Measurements from ENCODE around the gene MLLT10.
"Not testable (repeated sequence)": the region's sequence is repeated elsewhere in the genome, so short reads cannot be mapped to it uniquely, and the experiment has no call there.

Gene MLLT10

DNA sequence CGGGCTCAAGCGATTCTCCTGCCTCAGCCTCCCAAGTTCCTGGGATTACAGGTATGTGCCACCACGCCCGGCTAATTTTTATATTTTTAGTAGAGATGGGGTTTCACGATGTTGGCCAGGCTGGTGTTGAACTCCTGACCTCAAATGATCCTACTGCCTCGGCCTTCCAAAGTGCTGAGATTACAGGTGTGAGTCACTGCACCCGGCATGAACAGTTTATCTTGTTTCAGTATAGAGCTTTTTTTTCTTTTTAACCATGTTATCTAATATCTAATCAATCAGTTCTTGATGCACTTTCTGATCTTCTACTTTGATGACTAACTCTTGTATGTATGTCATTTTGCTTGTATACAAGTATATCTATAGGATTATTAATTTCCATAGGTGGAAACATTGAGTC lies 54.1 kb downstream of the MLLT10 start:
- not testable (repeated sequence) for DNase-seq

DNA sequence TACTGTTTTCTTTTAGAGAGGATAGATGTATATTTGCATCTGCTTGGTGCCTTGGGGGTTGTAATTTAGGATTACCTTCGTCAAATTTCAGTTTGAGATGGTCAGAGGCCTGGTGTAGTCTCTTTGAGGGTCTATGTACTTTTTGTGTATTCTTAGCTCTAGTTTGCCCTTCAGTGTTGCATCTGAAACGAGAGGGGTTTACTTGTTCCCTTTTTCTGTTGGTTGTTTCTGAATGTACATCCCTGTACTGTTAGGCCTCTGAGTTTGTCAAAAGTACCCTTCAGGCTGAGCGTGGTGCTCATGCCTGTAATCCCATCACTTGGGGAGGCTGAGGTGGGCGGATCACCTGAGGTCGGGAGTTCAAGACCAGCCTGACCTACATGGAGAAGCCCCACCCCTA lies 60.0 kb downstream of the MLLT10 start:
- no peak for DNase-seq

DNA sequence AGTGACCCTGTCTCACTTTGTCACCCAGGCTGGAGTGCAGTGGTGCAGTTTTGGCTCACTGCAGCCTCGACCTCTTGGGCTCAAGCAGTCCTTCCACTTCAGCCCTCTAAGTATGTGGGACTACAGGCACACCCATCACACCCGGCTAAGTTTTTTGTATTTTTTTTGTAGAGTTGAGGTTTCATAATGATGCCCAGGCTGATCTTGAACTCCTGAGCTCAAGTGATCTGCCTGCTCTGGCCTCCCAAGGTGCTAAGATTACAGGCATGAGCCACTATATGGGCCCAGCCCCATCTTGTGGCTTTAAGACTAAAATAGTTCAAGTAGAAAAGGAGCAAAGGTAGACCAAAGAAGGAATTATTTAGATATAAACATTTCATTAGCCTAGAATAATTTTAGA lies 65.5 kb downstream of the MLLT10 start:
- no peak for DNase-seq

DNA sequence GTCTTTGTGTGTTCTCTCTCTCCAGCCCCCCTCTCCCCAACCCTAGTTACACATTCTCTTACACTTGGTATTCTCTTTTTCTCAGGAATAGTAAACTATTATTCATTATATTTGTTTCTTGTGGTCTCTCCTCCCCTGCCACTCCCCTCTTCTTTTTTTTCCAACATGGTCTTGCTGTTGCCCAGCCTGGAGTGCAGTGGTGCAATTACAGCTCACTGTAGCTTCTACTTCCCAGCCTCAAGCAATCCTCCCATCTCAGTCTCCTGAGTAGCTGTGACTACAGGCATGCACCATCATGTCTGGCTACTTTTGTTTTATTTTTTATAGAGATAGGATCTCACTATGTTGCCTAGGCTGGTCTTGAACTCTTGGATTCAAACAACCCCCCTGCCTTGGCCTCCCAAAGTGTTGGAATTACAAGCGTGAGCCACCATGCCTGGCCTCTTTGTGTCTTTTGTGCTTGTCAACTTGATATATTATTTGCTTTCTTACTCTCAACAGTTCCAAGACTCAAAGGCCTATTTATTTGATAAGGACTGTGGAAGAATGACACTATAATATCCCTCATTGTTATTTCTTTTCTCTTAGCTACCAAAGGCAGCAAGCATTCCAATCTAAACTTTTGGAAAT lies 66.9 kb downstream of the MLLT10 start:
- no peak for DNase-seq

DNA sequence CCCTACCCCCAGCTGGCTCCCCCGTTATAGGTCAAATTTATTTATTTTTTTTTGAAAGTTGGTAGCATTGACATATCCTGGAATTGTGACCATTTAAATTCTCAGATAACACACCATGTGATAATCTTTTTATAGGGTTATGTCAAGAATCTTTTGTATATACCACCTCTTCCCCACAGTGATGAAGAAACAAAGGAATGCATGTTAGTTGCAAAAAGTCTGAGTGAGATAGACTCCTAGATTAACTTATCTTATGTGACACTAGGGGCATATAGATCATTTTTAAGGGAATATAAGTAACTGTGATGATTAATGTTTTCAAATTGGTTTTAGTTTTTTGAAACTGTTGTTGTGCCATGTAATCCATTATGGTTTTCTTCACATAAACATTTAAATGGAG lies 68.3 kb downstream of the MLLT10 start:
- no peak for DNase-seq

DNA sequence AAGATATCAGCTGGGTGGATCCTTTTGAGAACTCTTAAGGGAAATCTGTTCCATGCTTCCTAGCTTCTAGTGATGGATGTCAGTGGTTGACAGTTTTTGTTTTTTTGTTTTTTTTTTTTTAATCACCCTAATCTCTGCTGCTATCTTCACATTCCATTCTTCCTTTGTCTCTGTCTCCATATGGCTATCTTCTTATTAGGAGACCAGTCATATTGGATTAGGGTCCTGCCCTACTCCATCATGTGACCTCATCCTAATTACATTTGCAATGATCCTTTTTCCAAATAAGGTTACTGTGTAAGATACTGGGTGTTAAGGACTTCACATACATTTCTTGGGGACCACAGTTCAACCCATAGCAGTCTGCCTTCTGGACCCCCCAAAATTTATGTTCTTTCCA lies 69.7 kb downstream of the MLLT10 start:
- no peak for DNase-seq

DNA sequence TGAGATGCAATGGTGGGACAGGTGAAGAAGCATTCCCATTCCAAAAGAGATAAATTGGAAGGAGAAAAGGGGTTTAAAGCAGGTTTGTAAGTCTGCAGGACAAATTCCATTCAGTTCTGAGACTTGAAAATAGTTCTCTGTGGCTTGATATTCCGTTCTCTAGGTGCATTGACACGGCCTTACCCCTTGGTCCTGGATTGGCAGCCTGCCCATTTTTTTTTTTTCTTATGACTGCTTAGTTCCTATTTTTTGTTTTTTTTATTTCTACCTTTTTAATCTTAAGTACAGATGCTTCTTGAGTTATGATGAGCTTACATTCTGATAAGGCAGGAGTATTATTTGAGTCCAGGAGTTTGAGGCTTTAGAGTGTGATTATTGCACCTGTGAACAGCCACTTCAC lies 70.6 kb downstream of the MLLT10 start:
- DNase-seq = no peak

DNA sequence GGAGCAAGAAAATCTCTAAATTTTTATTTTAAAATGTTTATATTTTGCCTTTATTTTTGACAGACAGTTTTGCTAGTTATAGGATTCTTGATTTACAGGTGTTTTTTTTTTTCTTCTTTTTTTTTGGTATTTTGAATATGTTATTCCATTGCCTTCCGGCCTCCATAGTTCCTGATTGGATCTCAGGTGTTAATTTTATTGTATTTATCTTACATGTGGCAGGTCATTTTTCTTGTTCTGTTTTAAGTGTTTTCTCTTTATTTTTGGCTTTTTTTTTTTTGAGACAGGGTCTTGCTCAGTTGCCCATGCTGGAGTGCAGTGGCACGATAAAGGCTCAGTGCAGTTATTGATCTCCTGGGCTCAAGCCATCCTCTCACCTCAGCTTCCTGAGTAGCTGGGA lies 73.9 kb downstream of the MLLT10 start:
- DNase-seq = no peak

DNA sequence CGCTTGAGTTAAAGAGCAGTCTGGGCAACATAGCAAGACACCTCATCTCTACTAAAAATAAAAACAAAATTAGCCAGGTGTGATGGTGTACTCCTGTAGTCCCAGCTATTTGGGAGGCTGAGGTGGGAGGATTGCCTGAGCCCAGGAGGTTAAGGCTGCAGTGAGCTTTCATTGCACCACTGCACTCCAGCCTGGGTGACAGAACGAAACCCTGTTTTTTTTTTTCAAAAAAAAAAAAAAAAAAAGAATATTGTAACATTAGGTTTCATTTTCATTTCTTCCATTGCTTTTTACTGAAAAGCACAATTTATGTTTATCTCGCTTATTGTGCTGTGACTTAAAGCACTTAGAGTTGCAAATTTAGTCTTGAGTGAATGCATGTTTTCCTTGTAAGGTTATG lies 80.0 kb downstream of the MLLT10 start:
- DNase-seq = no peak

DNA sequence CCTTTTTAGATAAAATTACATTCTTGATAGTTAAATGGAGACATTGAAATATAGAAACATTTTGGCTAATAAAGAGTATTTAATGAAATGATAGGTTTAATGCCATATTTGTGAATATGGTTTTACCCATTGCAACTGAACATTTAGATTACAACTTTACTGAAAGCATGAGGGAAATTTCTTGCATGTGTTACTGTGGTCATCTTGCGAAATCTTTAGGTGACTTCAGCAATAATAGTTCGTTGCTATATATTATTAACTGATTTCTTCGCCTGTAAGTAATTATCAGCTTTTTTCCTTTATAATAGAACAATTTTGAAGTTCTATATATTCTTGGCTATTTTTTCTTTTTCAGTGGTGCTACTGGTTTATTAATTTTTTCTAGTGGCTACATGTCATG lies 83.2 kb downstream of the MLLT10 start:
- no peak for DNase-seq

DNA sequence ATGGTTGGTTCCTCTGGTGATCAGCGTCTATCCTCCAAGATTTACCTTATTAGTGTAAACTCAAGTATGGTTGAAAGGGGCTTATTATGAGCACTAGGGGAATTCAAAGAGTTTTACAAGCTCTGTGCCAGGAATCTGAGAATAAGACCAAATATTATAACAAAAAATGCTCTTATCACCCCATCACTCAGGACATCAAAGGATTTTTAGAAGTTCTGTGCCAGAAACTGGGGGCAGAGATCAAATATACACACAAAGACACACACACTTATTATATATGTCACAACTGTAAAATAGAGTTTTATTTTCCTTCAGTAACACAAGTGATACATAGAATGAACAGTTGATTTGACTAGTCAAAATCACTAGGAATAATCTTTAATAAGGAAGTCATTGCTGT lies 89.3 kb downstream of the MLLT10 start:
- DNase-seq = no peak

DNA sequence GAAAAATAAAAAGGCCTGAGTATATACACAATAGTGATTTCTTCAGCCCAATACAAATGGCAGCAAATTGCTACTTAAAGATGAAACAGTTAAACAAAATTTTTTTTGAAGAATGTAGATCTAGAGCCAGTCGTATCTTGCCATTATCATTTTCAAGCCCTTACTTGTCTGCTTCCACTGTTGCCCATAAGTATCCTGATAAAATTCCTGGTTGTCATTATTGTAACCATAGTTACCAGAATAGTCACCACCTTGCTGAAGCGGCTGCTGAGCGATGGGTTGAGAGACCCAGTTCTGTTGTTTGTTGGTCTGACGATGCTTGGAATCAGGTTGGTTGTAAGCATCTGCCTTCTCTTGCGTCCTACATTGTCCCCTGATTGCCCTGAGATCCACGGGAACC lies 90.4 kb downstream of the MLLT10 start:
- DNase-seq = not testable (repeated sequence)

DNA sequence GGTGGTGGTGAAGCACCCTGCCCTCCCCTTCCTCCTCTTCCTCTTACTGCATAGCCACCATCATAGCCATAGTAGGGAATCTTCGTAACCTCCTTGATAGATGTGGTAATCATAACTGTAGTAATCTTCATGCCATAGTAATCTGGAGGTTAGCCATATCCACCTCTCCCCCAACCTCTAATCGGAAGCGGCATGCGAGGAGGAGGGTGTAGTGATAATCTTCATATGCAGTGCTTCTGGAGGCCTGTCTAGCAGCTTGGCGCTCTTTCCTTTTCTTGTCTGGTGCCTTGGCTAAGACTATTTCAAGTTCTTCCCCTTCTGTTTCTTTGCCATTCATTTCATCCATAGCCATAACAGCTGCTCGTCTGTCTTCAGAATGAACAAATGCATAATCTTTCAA lies 90.9 kb downstream of the MLLT10 start:
- DNase-seq = no peak

DNA sequence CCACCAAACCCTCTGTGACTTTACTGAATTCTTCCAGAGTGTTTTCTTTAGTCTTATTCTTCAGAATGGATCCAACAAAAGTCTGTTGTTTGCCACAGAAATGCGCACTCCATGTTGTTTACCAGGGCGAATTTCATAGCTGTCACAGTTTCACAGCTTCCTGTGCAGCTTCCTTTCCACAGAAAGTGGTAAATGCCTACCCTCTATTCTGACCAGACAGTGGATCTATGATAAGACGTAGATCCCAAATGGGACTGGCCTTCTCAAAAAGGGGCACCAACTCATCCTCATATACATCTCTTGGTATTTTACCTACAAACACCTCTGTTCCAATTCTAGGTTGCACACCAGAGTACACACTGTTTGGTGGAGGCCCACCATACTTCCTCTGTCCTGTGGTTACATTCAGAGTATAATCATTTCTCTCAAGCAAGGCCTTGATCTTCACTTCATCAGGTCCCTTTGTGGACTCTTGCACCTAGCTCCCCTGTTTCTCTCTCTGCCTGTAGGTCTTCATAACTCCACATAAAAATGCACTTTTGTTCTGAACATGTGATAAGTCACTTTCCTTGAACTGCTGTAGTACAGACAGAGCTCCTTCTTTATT lies 91.7 kb downstream of the MLLT10 start:
- DNase-seq = no peak

DNA sequence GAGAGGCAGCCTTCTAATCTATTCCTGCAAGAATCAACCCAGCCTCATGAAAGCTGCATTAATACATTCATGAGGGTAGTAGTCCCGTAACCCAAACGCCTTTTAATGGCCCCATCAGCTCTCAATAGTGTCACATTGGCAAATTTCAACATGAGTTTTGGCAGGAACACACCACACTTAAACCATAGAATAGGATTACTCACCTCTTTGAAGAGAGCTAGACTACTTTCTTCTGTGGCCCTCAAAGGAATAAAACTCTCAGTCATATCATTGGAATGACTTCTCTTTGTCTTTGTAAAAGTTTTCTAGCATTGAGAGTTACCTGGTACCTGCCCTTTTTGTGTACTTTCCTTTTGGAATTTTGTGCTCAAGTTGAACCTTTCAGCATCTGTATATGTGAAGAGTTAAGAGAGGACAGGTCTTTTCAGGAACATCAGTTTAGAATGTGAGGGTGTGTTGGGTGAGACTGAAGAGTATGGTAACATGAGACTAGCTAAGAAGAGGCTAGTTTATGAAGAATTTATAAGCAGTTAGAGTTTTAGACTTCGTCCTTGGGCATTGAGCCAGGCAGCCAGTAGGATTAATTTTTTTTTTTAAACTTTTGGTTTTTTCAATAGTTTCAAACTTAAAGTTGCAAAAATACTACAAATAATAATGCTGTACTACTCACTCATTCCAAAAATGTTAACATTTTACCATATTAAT lies 92.6 kb downstream of the MLLT10 start:
- no peak for DNase-seq

DNA sequence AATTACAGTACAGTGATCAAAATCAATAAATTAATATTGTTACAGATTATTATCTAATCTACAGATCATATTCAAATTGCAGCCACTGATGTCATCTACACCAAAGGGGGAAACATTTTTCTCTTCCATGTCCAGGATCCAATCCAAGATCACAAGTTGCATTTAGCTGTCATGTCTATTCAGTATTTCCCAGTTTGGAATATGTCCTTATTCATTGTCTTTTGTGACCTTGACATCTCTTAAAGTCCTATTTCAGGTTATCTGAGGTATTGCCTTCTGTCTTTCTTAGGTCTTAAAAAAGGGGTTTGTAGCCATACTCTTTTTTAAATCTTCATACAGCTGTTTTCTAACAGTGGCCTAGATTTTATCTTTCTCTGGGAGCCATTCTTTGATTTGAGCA lies 93.3 kb downstream of the MLLT10 start:
- no peak for DNase-seq

DNA sequence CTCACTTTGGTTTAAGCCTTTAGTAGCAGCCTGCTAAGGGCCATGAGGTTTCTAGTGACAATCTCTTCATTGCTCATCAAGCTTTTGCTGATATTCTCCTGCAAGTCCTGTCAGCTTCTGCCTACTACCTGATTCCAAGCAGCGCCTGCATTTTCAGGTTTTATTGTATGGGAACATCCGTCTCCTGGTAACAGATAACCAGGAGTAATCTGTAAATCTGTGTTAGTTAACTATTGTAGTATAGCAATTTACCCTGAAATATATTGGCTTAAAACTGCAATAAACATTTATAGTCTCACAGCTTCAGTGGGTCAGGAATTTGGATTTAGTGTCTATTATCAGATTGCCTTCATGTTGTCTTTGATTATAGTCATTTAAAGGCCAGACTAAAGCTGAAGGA lies 94.0 kb downstream of the MLLT10 start:
- DNase-seq = no peak

DNA sequence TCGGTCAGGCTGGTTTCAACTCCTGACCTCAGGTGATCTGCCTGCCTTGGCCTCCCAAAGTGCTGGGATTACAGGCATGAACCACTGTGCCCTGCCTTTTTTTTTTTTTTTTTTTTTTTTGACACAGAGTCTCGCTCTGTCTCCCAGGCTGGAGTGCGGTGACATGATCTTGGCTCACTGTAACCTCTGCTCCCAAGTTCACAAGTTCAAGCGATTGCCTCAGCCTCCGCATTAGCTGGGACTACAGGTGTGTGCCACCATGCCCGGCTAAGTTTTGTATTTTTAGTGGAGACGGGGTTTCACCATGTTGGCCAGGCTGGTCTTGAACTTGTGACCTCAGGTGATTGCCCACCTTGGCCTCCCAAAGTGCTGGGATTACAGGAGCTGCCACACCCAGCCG lies 94.6 kb downstream of the MLLT10 start:
- not testable (repeated sequence) for DNase-seq

DNA sequence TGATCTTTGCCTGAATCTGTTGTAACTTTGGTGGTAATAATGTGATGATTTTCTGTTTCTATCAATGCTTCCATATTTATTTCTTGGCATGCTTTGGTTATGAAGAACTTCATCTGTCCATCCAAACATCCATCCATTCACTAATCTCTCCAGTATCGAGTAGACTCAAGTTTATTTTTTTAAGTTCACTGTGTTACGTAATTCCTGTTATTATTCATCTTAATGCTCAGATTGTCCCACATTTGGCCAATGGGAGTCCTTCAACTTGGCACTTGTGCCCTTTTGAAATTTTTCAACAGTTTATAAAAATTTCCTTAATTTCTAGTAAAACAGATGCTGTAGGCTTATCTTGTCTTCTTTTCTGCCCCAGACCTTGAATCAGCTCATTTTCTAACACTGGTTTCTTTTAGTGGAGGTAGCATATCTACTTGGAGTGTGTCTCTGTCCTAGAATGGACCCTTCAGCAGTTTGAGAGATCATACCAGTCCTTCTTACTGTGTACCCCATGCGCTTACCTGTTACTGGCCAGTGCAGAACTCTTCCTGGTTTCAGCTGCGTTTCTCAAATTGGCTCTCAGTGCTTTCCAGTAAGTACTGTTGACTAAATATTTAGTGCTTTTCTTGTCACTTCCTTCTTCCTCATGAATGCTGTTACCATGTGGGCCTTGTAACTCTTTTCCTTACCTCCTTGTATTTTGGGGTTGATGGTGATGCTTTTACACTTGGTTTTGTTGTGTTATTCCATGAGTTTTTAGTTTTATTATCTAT lies 100.8 kb downstream of the MLLT10 start:
- no peak for DNase-seq

DNA sequence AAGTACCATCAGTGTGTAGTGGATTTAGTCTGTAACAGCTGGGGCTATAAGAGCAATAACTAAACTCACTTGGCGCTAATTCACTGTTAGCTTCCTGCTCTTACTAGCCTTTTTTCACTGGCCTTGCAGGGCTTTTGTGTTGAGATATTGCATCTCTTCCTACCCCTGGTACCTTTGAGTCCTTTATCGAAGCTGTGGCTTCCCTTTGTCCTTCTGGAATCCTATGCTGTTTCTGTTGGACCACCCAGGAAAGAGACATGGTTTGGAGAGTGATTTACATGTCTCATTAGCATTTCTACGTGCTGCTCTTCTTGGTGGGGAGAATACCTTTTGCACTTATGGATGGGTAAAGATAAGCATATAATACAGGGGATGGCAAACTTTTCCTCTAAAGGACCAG lies 103.8 kb downstream of the MLLT10 start:
- no peak for DNase-seq

DNA sequence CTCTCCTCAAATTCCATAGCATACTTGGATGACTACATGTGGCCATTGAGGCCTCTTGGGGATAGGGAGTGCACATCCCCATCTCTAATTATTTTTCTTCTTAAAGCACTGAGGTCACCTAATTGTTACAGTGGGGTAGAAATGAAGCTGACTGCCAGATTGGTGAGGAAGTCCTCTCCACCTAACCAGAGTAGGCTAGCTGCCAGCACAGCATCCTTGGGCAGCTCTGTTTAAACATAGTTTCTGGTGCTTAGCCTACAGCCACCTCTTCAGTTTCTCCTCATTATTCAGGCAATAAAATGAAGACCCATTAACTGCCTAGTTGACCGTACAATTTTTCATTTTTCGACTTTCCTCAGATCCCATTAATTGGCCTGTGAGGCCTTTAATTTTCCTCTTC lies 104.6 kb downstream of the MLLT10 start:
- DNase-seq = no peak

DNA sequence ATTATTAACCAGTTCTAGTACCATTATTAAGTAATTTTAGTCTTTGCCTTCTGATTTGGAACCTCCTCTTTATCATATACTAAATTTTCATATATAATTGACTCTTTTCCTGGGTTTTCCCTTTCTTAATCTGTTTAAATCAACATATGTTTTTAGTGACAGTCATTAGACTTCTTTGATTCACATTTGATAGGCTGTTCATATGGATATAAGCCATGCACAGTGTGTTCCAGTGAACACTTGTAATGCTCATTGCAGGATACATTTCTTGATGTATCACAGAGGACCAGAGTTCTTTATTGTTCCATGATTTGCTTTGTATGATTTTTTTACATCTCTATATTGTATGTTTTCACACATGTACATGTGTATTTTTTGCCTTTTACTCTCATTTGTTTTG lies 114.0 kb downstream of the MLLT10 start:
- DNase-seq = no peak

DNA sequence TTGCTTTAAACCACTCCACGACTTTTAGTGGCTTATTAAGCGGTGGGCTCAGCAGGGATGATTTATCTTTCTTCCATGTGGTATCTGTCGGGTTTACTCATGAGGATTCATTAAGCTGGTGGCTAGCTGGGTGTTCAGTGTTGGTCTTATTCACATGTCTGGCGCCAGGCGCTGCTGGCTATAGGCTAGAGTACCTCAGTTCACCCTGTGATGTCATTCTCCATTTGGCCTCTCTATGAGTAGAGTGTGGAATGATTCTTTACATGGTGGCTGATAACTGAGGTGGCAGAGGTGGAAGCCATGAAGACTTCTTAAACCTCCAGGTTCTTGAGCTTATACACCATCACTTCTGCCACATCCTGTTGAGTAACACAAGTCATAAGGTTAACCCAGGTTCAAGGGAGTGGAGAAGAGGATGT lies 115.4 kb downstream of the MLLT10 start:
- no peak for DNase-seq

DNA sequence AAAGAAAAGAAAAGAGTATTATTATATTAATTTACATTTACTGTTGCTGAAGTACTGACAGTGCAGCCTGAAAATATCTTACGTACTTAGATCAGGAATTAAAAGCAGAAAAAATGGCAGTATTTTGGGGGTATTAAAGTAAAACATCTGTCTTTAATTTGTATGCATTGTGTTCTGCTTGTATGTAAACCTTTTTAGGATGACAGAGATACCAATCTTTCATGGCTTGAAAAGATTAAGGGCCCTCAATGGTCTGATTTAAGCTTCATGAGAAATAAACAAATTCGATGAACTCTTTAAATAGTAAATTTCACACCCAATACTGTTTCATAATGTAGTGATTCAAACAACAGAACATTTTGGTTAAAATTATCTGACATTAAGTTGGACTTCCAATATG lies 116.3 kb downstream of the MLLT10 start:
- DNase-seq = no peak
